Parietal lobe (tissue), 2 donors: ENCODE results near the gene ATAD1. TPM values are rescaled to one million over a fixed set of nuclear protein-coding genes. Genes with fewer than 3 reads are reported as not detected.

Experiments
- small RNA-seq: library from RNA; depleted of rRNA; stranded (forward); fragments of <200 nt; gene quantifications from one replicate; pipeline ENCODE3, GENCODE V24; 2014; ENCODE audit warnings: low replicate concordance
- total RNA-seq: library from RNA; depleted of rRNA; stranded (reverse); fragments of >200 nt; gene quantifications from one replicate; pipeline ENCODE4 v1.2.3, GENCODE V29; 2014

Gene ATAD1
- 58.2 TPM for total RNA-seq

GRCh38 chr10:87817609-87818504 lies at the start of gene ATAD1:
ATAD1 (minus strand) TSS chr10:87818226; CDS start chr10:87814599, 3,627 bp downstream.

GRCh38 chr10:87863053-87863943 lies 45.3 kb upstream of the ATAD1 start, which contains the start of the genes KLLN and PTEN:
KLLN (minus strand) TSS chr10:87863533; CDS start chr10:87862487, 1,046 bp downstream.
PTEN (plus strand) TSS chr10:87863625; CDS start chr10:87864470, 845 bp downstream.

Small RNAs within 50 kb of the gene (small RNA-seq; reads per million reads assigned to genes)
- not detected for gene RN7SL78P

Other genes starting within 250 kb of the ATAD1 start
- 2.5 TPM for gene PAPSS2, start 158.3 kb downstream of the ATAD1 start, total RNA-seq
- gene KLLN, start 45.3 kb upstream of the ATAD1 start, total RNA-seq, result 0.63 TPM
- gene PTEN, start 45.4 kb upstream of the ATAD1 start, total RNA-seq, result 293 TPM